ENCODE data around the gene SMYD1.
A peak's percentile ranks its signal among the peaks of the same experiment; 100 is the strongest.

The SMYD1 gene

GRCh38 chr2:88054782-88055370, 12.7 kb upstream of the SMYD1 start:
- no peaks in the 10 kb centered on the region for H3K9me3 ChIP-seq (ENCODE audit: control insufficient read depth, low read length)
- H3K4me1 ChIP-seq: peaks cover 3% of the 10 kb centered on the region
- no peak for TF ChIP-seq CTCF (IDR thresholded peaks at IDR 0.05)
- peak overlapping the region; percentile 93 for H3K4me3 ChIP-seq (ENCODE audit: low read depth, low read length)
- H3K4me2 ChIP-seq (ENCODE audit: low read length): peak overlapping the region; percentile 56
- H3K9ac ChIP-seq: peak overlapping the region; percentile 70
- no peaks in the 10 kb centered on the region for H3K36me3 ChIP-seq (ENCODE audit: control insufficient read depth, insufficient read depth, low read length)
- peak overlapping the region; percentile 95 for H3K27ac ChIP-seq
- no peaks in the 10 kb centered on the region for H3K27me3 ChIP-seq (ENCODE audit: control insufficient read depth, insufficient read depth, low read length)
- H2AFZ ChIP-seq: peak overlapping the region; percentile 95
- peaks cover 4% of the 10 kb centered on the region for H3K79me2 ChIP-seq

- TF ChIP-seq CTCF (IDR thresholded peaks at IDR 0.05): no peak
- Histone ChIP-seq H3K27me3 (ENCODE audit: control insufficient read depth, insufficient read depth, low read length) (no peaks in the 10 kb centered on the region), H3K4me2 (ENCODE audit: low read length) (peak within 1 kb of the TSS; percentile 56), H3K4me1 (peaks cover 3% of the 10 kb centered on the region), H3K79me2 (peaks cover 4% of the 10 kb centered on the region), H3K9ac (peak within 1 kb of the TSS; percentile 70), H2AFZ (peak within 1 kb of the TSS; percentile 95), H3K4me3 (ENCODE audit: low read depth, low read length) (peak within 1 kb of the TSS; percentile 93), H3K9me3 (ENCODE audit: control insufficient read depth, low read length) (no peaks in the 10 kb centered on the region), H3K27ac (peak within 1 kb of the TSS; percentile 95), H3K36me3 (ENCODE audit: control insufficient read depth, insufficient read depth, low read length) (no peaks in the 10 kb centered on the region)
Observed at GRCh38 chr2:88055371-88056128, 12.1 kb upstream of the SMYD1 start, which contains the start of gene KRCC1. Gene KRCC1, minus strand, starts transcription at chr2:88055783. Its CDS starts 27,220 bp downstream, at chr2:88028563.

GRCh38 chr2:88057437-88057844, 10.2 kb upstream of the SMYD1 start:
- Histone ChIP-seq H3K79me2 (peaks cover 4% of the 10 kb centered on the region), H3K27ac (no peak overlapping the region), H3K9me3 (ENCODE audit: control insufficient read depth, low read length) (no peaks in the 10 kb centered on the region), H3K4me3 (ENCODE audit: low read depth, low read length) (no peak overlapping the region), H3K27me3 (ENCODE audit: control insufficient read depth, insufficient read depth, low read length) (no peaks in the 10 kb centered on the region), H3K36me3 (ENCODE audit: control insufficient read depth, insufficient read depth, low read length) (no peaks in the 10 kb centered on the region), H3K4me2 (ENCODE audit: low read length) (no peak overlapping the region), H3K4me1 (peaks cover 3% of the 10 kb centered on the region), H2AFZ (peak overlapping the region; percentile 47), H3K9ac (no peak overlapping the region)
- TF ChIP-seq CTCF (IDR thresholded peaks at IDR 0.05): no peak

- Histone ChIP-seq H3K27me3 (ENCODE audit: control insufficient read depth, insufficient read depth, low read length) (no peaks in the 10 kb centered on the region), H3K9me3 (ENCODE audit: control insufficient read depth, low read length) (no peaks in the 10 kb centered on the region), H3K4me2 (ENCODE audit: low read length) (no peak overlapping the region), H2AFZ (no peak overlapping the region), H3K4me3 (ENCODE audit: low read depth, low read length) (no peak overlapping the region), H3K27ac (no peak overlapping the region), H3K4me1 (peaks cover 3% of the 10 kb centered on the region), H3K79me2 (peaks cover 4% of the 10 kb centered on the region), H3K36me3 (ENCODE audit: control insufficient read depth, insufficient read depth, low read length) (no peaks in the 10 kb centered on the region), H3K9ac (no peak overlapping the region)
- TF ChIP-seq CTCF (IDR thresholded peaks at IDR 0.05): no peak
Observed at GRCh38 chr2:88058191-88058590, 9.4 kb upstream of the SMYD1 start.

Measured in parathyroid adenoma (tissue), 2 donors.